ENCODE data around the gene USP15.

GRCh38 chr12:62304560-62304959, 44.4 kb downstream of the USP15 start:
- TF ChIP-seq CTCF (IDR thresholded peaks at IDR 0.05) (no peak), POLR2A (IDR thresholded peaks at IDR 0.05) (no peak)

Data from vagina (tissue), 2 donors.